Activated CD4-positive, CD25-positive, alpha-beta regulatory T cell (primary cell): ENCODE measurements around the gene CDK13.
"Not testable (repeated sequence)": the region's sequence is repeated elsewhere in the genome, so short reads cannot be mapped to it uniquely, and the experiment has no call there.

Experiments used
- DNase-seq, 4 experiments: peaks; one replicate each; lab custom pipeline; 2025; lab: John Stamatoyannopoulos, UW

The CDK13 gene

DNA sequence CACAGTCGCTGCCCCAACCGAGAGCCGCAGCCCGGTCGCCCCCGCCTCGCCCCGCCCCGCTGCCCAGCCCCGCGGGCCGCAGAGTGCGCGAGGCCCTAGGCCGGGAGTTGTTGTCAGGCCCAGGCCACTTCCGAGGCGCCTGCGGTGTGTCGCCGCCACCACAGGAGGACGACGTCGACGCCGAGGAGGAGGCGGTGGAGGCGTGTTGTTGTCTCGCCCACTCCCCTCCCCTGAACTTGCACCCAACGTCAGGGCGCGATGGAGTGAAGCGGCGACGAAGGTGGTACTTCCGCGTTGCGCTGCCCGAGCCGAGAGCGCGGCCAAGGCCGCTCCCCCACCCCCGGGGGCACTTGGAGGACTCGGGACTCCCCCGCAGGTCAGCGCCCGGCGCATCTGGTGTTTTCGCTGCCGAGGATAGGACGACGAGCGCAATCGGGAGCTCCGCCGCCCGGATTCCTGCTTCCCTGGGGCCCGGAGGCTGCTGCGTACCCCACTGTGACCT lies at the start of gene CDK13:
Gene CDK13, plus strand, starts transcription at position 286 of the 502 bp plus-strand sequence. CDS start 386 bp downstream, outside the sequence.
- DNase-seq: peak; percentile 70 to 83 (median 77)

DNA sequence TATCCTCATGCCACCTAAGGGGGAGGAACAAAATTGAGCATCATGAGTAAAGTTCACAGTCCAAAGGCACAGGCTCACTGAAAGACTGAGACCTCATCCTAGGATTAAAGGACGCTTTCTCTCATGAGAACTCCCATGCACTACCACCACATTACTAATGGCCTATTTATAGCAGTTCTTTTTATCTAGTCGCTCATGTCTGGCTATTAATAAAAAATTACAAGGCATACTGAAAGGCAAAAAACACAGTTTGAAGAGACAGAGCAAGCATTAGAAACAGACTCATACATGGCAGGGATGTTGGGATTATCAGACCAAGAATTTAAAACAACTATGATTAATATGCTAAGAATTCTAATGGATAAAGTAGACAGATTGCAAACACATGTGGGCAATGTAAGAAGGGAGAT lies 46.0 kb upstream of the CDK13 start:
- DNase-seq: no peak

DNA sequence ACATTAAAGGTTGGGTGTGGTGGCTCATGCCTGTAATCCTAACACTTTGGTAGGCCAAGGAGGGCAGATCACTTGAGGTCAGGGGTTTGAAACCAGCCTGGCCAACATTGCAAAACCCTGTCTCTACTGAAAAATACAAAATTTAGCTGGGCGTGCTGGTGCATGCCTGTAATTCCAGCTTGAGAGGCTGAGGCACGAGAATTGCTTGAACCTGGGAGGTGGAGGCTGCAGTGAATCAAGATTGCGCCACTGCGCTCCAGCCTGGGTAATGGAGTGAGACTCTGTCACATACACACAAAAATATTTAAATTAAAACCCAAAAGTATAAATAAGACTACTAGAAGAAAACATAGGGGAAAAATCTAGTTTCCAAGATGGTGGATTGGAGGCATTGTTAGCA lies 41.9 kb upstream of the CDK13 start:
- DNase-seq: no peak

DNA sequence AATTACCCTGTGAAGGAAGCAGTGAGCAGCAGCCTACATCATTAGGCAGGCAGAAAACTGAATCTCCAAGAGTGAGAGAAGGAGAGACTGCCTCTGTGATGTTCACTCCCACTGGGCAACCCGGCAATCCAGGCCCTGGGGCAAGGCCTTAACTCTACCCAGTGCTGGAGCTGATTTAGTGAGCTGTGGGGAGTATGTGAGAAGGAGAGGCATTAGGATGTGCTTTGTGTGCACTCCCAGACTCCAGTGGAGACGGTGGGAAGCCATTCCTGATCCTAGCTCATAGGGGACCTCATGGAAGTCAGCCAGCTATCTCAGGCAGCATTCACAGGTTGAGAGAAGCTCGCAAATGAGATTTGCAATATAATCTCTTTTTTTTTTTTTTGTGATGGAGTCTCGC lies 41.1 kb upstream of the CDK13 start:
- DNase-seq: no peak

DNA sequence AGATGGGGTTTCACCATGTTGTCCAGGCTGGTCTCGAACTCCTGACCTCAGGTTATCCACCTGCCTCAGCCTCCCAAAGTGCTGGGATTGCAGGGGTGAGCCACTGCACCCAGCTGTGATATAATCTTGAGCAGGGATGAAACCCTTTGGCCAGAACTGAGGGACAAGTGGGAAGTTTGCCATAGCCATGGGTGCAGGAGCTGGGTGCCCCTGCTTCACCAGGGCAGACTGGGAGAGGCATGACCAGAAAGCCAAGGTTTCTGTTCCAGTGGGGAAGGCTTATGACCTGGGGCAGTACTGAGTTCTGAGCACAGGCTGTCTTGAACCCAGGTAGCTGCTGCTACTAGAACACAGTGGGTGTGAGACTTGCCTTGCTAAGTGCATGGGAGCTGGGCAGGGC lies 40.5 kb upstream of the CDK13 start:
- no peak for DNase-seq

DNA sequence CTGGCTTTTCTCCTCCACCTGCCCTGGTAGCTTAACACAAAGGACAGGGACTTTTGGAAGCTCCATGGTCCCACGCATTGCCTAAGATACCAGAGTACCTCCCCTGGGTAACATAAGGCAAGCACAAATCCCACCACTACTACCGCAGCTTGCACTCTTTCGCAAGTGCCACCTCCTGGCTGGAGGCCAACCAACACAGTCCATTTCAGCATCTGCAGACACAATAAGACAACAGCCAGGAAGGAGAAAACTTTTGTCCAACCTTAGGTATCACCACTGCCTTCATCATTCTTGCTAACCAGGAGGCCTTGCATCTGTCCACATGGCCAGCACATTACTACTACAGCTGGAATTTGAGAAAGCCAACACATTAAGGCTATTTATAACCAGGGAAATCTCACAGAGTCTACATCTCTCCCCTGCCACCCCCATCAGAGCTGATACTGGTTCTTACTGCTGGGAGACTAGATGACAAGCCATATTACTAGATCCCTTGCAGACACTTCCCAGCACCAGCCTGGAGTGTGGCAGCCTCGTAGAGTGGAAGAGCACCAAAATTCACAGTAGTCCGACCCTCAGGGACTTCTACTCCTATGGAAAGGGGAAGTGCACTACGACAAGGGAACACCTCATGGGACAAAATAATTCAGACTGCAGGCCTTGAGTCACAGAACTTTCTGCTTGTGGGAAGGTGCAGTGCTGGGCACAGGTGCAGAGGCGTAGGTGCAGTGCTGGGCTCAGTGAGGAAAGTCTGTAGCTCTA lies 39.8 kb upstream of the CDK13 start:
- no peak for DNase-seq

DNA sequence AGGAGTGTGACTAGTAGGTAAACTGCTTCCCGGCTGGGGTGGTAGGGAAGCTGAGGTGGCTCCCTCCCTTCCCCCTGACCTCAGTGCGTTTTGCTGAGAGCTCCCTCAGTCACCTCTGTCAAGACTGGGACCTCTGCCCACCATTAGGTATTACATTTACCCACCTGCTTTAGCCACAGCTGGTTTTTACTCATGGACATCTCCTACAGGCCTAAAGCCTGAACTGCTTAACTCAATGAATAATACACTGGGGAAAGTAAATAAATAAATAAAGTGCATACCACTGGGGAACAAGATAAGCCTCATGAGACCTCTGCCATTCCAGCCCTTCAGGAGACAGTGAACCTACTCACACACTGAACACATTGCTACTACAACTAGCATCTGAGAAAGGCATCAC lies 38.9 kb upstream of the CDK13 start:
- DNase-seq: no peak

DNA sequence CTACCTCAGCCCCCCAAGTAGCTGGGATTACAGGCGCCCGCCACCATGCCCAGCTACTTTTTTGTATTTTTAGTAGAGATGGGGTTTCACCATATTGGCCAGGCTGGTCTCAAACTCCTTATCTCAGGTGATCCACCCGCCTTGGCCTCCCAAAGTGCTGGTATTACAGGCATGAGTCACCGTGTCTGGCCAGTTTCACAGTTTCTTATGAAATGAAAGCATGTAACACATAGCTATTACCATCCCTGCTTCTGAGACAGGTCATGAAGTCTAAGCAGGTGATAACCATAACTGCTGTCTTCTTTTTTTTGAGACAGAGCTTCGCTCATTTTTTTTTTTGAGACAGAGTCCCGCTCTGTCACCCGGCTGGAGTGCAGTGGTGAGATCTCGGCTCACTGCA lies 34.2 kb upstream of the CDK13 start:
- DNase-seq: not testable (repeated sequence)

DNA sequence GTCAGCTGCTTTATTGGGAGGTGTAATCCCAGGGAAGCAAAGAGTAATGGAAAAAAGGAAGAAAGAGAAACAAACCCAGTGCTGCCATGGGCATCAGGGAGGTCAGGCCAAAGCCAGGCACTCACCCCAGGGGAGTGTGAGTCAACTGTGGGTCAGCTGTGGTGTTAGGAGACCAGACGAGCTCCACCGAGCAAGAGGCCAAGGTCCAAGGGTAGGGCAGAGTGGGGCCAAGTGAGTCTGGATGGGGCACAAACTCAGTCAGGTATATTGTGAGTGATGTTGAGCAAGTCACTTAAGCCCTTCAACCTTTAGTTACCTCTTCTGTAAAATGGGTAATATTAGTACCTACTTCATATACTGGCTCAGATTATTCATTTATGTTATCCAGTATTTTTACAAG lies 30.4 kb upstream of the CDK13 start:
- no peak for DNase-seq

DNA sequence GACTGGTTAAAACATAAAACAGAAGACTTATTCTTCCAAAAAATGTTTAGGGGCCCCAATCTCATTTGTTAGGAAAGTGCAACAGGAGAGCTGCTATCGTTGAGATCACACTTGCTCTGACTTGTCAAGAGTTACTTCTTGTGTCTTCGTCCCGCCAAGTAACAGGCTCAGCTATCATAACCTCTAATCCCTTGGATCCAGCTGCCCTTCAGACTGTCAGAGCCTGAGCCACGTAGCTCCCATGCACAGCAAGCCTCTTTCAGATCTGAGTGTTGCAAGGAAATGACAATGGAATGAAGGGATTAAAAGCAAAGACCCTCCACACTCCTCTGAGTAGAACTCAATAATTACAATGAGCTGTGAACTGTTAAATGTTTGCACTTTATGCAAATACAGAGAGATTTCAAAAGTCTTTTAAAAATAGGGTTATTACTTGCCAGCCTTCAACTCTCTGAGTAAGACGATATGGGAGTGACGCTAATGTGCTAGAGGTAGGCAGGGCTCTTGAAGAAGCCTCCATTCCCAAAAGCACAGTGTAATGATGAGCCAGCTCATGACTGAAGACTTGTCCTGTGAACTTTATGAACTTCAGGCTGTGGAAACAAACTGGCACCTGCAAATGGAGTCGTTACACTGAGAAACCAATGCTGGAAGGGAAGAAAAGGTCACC lies 28.4 kb upstream of the CDK13 start:
- DNase-seq: no peak

DNA sequence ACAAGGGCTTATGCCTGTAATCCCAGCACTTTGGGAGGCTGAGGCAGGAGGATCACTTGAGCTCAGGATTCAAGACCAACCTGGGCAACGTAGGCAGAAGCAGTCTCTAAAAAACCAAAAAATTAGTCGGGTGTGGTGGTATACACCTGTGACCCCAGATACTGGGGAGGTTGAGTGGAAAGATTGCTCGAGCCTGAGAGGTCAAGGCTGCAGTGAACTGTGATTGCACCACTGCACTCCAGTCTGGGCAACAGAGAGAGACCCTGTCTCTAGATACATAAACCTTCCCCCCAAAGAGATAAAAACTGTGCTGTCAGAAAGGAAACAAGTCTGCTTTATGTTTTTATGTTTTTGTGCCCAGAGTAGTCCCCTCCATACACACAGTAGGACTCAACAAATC lies 27.5 kb upstream of the CDK13 start:
- no peak for DNase-seq

DNA sequence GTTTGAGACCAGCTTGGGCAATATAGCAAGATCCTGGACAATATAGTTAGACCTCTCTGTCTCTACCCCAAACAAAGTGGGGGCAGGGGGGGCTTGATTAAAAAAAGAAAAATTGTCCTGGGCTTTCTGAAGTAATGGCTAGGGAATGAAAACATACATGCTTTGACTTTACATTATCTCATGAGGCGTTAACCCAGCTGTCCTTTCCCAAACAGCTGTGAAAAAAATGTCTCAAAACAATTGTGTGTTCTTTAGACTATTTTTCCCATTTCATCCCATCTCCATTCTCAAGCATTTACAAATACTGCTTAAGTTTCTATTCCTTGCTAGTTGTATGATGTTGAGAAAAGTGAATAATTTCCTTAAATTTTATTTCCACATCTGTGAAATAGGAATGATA lies 27.0 kb upstream of the CDK13 start:
- DNase-seq: no peak

DNA sequence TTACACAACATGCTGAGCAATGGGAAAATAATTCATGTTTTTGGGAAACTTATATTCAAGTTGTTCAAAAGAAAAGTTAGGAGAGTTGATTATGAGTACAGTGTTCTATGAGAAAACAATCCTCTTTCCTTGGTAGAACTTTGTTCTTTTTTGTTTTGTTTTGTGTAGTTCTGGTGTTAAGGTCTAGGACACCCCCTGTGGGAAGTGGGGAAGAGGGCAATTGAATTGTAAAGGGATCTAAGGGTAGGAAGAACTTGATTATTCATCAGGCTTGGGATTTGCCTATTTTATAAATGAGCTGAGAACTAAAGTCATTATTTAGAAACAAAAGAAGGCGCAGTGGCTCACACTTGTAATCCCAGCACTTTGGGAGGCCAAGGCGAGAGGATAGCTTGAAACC lies 25.9 kb upstream of the CDK13 start:
- DNase-seq: no peak

DNA sequence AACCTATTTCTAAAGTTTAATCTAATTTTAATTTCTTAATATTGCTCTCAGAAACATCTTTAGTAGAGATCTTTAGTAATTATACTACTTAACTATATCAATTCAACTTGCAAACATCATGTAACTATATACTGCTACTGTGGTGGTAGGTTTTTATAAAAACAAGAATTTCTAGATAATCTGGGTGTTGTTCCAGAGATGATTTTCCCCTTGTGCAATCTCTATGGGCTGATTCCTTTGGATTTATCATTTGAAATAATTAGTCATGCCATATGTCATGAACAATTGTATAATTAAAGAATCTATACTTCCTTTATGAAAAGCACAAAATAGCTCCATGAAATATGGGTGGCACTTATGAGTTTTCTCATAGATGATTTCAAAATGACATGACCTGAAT lies 23.9 kb upstream of the CDK13 start:
- no peak for DNase-seq

DNA sequence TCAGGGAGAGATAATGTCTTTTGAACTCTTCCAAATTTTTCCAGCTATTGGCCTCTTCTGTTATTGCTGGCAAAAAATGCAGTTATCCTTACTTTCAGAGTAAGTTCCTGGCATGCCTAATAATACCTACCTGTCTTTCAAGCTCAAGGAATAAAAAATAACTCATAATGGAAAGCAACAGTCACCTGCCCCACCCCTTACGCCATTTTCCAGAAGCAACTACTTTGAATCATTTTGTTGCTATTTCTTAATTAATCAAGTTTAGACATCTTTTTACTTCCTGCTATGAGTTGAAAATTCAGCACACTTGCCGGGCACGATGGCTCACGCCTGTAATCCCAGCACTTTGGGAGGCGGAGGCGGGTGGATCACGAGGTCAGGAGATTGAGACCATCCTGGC lies 23.0 kb upstream of the CDK13 start:
- no peak for DNase-seq

DNA sequence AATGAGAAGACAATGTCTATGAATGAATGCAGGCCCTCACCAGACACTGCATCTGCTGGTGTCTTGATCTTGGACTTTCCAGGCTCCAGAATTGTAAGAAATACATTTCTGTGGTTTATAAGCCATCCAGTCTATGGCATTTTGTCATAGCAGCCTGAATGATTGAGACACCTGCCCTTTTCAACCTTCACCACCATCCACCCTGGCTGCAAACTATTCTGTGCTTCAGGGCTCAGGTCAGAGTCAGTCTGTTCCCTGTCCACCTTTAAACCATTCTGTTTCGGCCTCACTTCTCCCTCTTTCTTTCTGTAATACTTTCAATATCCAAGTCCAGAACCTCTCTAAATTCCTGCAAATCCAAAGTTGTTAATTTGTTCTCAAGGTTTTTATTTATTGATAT lies 15.9 kb upstream of the CDK13 start:
- DNase-seq: no peak

DNA sequence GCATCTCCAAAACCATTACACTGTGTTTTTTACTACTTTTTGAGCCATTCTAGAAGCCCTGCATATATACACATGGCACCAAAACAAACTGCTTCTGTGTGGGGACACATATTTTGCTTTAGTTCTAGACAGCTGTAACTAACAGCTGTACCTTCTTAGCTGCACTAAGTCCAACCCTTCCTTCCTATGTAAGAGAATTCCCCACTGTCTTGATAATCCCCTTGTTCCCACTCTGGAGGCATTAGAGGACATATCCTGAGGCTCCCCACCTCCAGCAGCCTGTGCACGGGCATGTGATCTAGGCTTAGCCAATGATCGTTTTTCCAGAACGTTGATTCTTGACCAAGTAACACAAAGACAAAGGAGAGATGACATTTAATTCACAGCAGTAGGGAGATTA lies 13.3 kb upstream of the CDK13 start:
- DNase-seq: no peak

DNA sequence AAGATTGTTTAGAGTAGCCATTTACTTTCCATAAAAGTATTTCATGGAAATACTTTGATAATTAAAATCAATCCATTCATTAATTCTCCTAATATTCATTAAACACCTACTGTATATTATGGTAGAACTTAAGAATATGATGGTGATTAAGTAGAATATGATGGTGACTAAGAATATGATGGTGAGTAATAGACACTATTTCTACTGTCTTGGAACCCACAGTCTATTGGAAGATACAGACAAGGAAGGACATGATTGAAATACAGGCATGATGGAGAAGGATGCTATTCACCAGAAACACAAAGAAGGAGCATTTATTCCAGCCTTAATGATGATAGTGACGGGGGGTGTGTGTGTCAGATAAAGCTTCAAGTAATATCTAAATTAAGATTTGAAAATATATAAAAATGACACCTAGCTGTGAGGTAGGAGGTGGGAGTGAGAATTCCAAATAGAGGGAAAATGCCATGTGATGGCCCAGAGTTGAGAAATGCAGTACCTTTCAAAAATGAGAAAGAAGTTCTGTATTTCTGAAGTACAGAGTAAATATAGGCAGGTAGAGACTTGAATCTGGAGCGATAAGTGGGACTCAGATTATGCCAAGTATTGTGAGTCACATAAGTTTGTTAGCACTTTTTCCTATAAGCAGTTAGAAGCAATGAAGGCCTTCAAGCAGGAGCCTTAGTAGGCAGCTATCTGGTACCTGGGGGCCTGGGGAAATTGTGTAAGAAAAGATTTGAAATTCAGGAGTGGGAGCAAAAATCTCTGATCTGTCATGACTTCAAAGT lies 12.5 kb upstream of the CDK13 start:
- DNase-seq: no peak

DNA sequence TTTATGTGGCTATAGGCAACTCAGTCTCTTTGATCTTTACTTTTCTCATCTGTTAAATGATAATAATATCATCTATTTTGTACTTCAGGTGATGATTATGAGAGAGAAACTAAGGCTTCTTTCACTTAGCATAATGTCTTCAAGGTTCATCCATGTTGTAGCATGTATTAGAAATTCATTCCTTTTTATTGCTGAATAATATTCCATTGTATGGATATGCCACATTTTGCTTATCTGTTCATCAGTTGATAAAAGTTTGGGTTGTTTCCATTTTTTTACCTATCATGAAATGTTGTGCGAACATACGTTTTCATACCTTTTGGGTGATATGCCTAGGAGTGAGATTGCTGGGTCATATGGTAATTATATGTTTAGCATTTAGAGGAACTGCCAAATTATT lies 7.2 kb upstream of the CDK13 start:
- no peak for DNase-seq

DNA sequence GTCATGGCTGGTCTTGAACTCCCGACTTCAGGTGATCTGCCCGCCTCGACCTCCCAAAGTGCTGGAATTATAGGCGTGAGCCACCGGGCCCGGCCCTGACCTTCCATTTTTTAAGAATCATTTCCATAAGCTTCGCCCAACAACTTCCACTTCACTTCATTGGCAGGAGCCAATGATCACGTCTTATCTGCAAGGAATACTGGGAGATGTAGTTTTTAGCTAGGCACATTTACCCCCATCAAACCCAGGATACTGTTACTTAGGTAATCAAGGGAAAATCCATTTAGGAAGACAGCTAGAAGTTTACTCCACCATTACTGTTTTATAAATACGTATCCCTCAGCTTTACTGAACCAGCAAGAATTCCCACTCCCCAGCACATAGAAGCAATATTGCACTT lies 3.4 kb upstream of the CDK13 start:
- no peak for DNase-seq

DNA sequence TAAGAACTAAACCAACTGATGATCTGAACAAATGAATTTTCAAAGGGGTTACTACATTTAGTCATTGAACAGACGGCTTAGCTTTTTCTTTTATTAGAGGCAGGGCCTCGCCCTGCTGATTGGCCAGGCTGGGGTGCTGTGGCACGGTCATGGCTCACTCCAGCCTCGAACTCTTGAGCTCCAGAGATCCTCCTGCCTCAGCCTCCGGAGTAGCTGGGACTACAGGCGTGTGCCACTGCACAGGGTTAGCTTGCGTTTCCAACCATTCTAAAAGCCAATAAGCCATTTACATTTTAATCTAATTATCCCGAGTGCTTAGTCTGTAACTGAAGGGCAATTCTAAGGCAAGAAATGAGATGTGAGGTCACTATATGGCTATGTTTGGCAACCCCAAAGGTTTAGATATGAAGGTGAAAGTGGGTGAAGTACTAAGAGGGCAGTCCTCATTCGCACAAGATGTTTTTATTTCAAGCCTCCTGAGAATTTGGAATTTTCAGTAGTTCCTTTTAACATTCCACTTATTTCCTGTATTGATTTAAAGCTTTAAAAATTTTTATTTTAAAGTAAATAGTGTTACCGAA lies 1.6 kb upstream of the CDK13 start:
- no peak for DNase-seq
